Pancreas (tissue), 10 donors: Measurements from ENCODE around the gene ITPR3. TPM values are rescaled to one million over a fixed set of nuclear protein-coding genes. Genes with fewer than 3 reads are reported as not detected.

Experiments
- ATAC-seq, 4 donors: fragments of 200-7000 bp; cut with Tn5 transposase; one replicate each; pipeline versions ENCODE4 v1.8.0 to v1.9.1; 2020; ENCODE audit warnings: mild to moderate bottlenecking in 4 of 4, moderate library complexity in 4 of 4
- DNase-seq, 6 donors: peaks; one replicate each; pipeline ENCODE4 v3.0.0-alpha.2; 2020
- FAIRE-seq: peaks from 2 replicates; lab custom pipeline; 2012; peaks lifted over from hg19 to GRCh38; lab: Jason Lieb, UNC
- H3K27ac ChIP-seq, 4 donors: fragments of 200-600 bp; sonication (generic); 1 replicate in 3 of 4; 2 replicates in 1 of 4; pipeline versions ENCODE4 v1.5.0 to v1.8.0; 2020
- H3K27me3 ChIP-seq, 4 donors: fragments of 200-600 bp; one replicate each; pipeline ENCODE4 v1.8.0; 2021
- H3K36me3 ChIP-seq, 3 donors: fragments of 200-600 bp; sonication (generic) in 1 of 3; one replicate each; pipeline versions ENCODE4 v1.5.0 to v1.8.0; 2020 to 2021
- H3K4me1 ChIP-seq, 3 donors: fragments of 200-600 bp; one replicate each; pipeline ENCODE4 v1.8.0; 2021
- H3K4me3 ChIP-seq, 4 donors: fragments of 200-600 bp; sonication (generic) in 2 of 4; one replicate each; pipeline versions ENCODE4 v1.5.0 to v1.8.0; 2020 to 2021
- H3K9me3 ChIP-seq, 4 donors: fragments of 200-600 bp; one replicate each; pipeline ENCODE4 v1.8.0; 2021
- WGBS, 2 donors: extraction: QIAGEN DNeasy Blood & Tissue Kit; methylation state at CpG; one replicate each; pipeline ENCODE4 v1.1.7; 2013; 5-methylcytosine and 5-hydroxymethylcytosine counted together
- intact Hi-C, 3 donors: fragments of 100-400 bp; cut with DNase I; formaldehyde crosslinking; loops; one replicate each; pipeline versions ENCODE4 v1.11.1 to v1.14.2; 2022
- polyA plus RNA-seq, 2 donors: library from polyadenylated mRNA; stranded (reverse); fragments of 200-250 nt; gene quantifications; one replicate each; pipeline ENCODE4 v1.2.3, GENCODE V29; 2013
- total RNA-seq, 6 donors: library from RNA; stranded (reverse); fragmentation: NEBNext Ultra II Directional in 4 of 6; extraction: Animal tissue kit (Norgen Biotek cat#: 25700) in 4 of 6; gene quantifications; one replicate each; pipeline versions ENCODE4 v1.2.1 to v1.2.4, GENCODE V29; 2021 to 2023
- TF ChIP-seq, protein P1 (sequence below), 4 donors: fragments of 200-600 bp; sonication (generic) in 3 of 4; IDR thresholded peaks; one replicate each; pipeline versions ENCODE4 v1.5.0 to v1.8.0; 2021; ENCODE audit warnings: antibody characterized with exemption in 4 of 4
- donor health status: healthy with polysubstance abuse.
- donor health status: DM: no; HTN: no; CAD: no; lungs with moderate emphysema.
- donor health status: DM: no; HTN: no; CAD: no.
- donor health status: control.
- donor health status: control.
- donor health status: Bipolar disorder and iron deficiency.
- donor health status: DM: yes; HTN: yes; CAD: no.
- donor health status: DM: no; HTN: no; CAD: no.
- donor health status: DM: no; HTN: no; CAD: no.
- donor health status: DM: yes; HTN: yes; CAD: no.

ITPR3 gene
- total and polyA plus RNA-seq, 8 donors = 9.1 to 20.3 (median 12.9) TPM

DNA sequence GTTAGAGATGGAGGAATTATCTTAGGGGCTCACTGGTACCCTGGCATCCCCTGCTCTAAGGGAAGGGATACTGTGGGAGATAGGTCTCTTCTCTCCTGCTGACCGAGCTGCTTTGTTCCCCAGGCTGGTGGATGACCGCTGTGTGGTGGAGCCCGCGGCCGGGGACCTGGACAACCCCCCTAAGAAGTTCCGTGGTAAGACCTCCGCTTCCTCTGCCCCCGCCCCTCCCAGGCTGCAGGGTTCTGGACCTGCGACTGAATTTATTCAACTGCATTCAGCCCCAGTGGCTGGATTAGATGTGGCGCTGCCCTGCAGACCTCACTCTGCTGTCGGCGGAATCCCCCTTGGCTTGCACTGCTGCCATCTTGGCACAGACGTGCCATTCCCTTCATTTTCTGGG lies 19.2 kb downstream of the ITPR3 start:
- intact Hi-C loops = no loop called here
- H3K9me3 ChIP-seq = no peaks in the 10 kb centered on the region

DNA sequence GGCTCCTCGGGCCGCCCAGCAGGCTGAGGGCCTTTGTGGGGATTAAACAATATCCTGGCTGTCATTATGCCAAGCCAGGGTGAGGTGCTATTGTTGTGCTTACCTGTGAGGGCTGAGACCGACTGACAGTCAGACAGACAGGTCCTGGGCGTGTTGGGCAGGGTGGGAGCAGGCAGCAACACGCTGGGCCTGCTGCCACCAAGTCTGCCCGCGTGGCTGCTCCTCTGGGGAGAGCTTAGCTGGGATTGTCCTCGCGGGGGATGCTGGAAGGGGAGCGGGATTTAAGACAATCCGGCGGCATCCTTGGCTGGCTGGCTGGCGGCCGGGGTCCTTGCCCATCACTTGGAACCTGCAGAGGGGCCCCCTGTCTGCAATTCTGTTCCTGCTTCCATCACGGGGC lies 20.0 kb downstream of the ITPR3 start:
- DNase-seq (no peak), FAIRE-seq (no peak), ATAC-seq (no peak)
- no peaks in the 10 kb centered on the region for H3K4me1 ChIP-seq
- no peaks in the 10 kb centered on the region for H3K9me3 ChIP-seq
- TF ChIP-seq, protein P1, sequence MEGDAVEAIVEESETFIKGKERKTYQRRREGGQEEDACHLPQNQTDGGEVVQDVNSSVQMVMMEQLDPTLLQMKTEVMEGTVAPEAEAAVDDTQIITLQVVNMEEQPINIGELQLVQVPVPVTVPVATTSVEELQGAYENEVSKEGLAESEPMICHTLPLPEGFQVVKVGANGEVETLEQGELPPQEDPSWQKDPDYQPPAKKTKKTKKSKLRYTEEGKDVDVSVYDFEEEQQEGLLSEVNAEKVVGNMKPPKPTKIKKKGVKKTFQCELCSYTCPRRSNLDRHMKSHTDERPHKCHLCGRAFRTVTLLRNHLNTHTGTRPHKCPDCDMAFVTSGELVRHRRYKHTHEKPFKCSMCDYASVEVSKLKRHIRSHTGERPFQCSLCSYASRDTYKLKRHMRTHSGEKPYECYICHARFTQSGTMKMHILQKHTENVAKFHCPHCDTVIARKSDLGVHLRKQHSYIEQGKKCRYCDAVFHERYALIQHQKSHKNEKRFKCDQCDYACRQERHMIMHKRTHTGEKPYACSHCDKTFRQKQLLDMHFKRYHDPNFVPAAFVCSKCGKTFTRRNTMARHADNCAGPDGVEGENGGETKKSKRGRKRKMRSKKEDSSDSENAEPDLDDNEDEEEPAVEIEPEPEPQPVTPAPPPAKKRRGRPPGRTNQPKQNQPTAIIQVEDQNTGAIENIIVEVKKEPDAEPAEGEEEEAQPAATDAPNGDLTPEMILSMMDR (IDR thresholded peaks at IDR 0.05) = no peak
- no peak overlapping the region for H3K4me3 ChIP-seq
- H3K27ac ChIP-seq = no peak overlapping the region
- no peaks in the 10 kb centered on the region for H3K36me3 ChIP-seq
- no peaks in the 10 kb centered on the region for H3K27me3 ChIP-seq
- intact Hi-C loops = no loop called here
- 87 to 91% methylated on average over 15 of the region's 15 CpGs for WGBS, 2 donors

More for the DNA sequence above, 19.2 kb downstream of the ITPR3 start:
- no peak overlapping the region for H3K27ac ChIP-seq
- H3K4me3 ChIP-seq = no peak overlapping the region
- 90 to 93% methylated on average over 13 of the region's 13 CpGs for WGBS, 2 donors
- no peaks in the 10 kb centered on the region for H3K36me3 ChIP-seq
- DNase-seq (no peak), FAIRE-seq (no peak), ATAC-seq (no peak)
- H3K27me3 ChIP-seq = no peaks in the 10 kb centered on the region
- TF ChIP-seq, protein P1 (IDR thresholded peaks at IDR 0.05) = no peak
- H3K4me1 ChIP-seq = no peaks in the 10 kb centered on the region

DNA sequence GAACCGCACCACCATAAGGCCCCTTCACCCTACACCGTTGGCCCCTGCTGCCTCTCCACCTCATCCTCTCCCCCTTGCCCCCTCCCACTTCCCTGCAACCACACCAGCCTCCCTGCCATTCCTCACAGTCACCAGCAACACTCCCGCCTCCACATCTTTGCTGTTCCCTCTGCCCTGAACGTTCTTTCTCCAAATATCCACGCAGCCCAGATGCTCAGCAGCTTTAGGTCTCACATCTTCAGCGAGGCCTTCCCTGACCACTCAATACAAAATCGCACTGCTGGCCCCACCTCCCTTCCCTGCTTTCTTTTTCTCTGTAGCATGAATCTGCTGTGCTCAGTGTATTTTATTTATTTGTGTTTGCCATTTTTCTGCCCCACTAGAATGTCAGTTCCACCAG lies 20.5 kb downstream of the ITPR3 start:
- no peak for DNase-seq
- H3K4me1 ChIP-seq = no peaks in the 10 kb centered on the region
- WGBS, 2 donors = 83 to 90% methylated on average over 7 of the region's 7 CpGs
- no peak for FAIRE-seq
- TF ChIP-seq, protein P1 (IDR thresholded peaks at IDR 0.05) = no peak
- no peaks in the 10 kb centered on the region for H3K9me3 ChIP-seq
- intact Hi-C loops = no loop called here
- no peak for ATAC-seq
- no peaks in the 10 kb centered on the region for H3K36me3 ChIP-seq
- no peak overlapping the region for H3K4me3 ChIP-seq
- H3K27me3 ChIP-seq = no peaks in the 10 kb centered on the region
- H3K27ac ChIP-seq = no peak overlapping the region

DNA sequence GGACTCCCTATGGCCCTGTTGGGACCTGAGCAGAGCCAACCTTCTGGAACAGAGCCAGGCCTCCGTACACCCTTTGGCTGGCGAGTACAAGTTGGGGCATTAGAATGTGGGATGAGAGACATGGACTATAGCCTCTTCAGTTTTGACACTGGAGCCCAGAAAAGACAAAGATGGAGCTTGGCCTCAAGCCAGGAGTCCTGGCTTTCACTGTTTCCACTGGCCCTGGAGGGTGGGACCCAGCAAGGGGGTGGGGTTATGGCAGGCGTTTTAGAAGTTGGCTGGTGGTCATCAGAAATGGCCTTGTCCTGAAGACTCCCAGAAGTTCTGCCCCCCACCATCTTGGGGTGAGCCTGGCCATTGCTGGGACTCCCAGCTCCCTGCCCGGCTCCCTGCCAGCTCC lies 21.8 kb downstream of the ITPR3 start:
- TF ChIP-seq, protein P1 (IDR thresholded peaks at IDR 0.05) = no peak
- no peak for FAIRE-seq
- intact Hi-C loops = no loop called here
- H3K27ac ChIP-seq = no peak overlapping the region
- H3K9me3 ChIP-seq = no peaks in the 10 kb centered on the region
- no peaks in the 10 kb centered on the region for H3K27me3 ChIP-seq
- 71 to 81% methylated on average over 4 of the region's 4 CpGs for WGBS, 2 donors
- H3K4me1 ChIP-seq = no peaks in the 10 kb centered on the region
- ATAC-seq = no peak
- DNase-seq = no peak
- H3K4me3 ChIP-seq = no peak overlapping the region
- no peaks in the 10 kb centered on the region for H3K36me3 ChIP-seq

DNA sequence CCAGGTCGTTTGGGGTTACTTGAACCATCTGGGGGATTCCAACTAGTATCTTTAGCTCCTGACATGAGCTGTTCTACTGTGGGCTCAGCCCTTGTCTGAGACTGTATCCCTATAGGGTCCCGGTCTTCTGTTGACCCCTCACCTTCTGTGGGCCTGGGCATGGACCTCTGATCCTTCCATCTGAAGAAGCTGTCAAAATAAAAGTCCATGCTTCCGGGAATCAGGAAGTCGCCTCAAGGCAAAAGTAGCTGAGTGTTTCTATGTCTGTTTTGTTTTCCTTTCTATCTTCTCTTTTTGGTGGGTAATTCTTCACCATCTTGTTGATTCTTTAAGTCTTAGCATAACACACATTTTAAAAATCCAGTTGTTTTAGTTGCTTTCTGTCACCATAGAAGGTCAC lies 30.3 kb downstream of the ITPR3 start:
- no peaks in the 10 kb centered on the region for H3K36me3 ChIP-seq
- H3K9me3 ChIP-seq = no peaks in the 10 kb centered on the region
- intact Hi-C loops = no loop called here
- no peak overlapping the region for H3K4me3 ChIP-seq
- TF ChIP-seq, protein P1 (IDR thresholded peaks at IDR 0.05) = no peak
- ATAC-seq (no peak), DNase-seq (no peak), FAIRE-seq (no peak)
- 75 to 79% methylated on average over 4 of the region's 4 CpGs for WGBS, 2 donors
- H3K27me3 ChIP-seq = no peaks in the 10 kb centered on the region
- no peak overlapping the region for H3K27ac ChIP-seq
- H3K4me1 ChIP-seq = no peaks in the 10 kb centered on the region
